Upper lobe of left lung (tissue), 4 donors: ENCODE results near the gene ARAP2.

Experiments
- EP300 ChIP-seq, 4 donors: sonication (generic); formaldehyde crosslinking; IDR thresholded peaks; one replicate each; pipeline ENCODE4 v1.5.1; 2017; ENCODE audit warnings: antibody characterized with exemption in 4 of 4, control low read depth in 2 of 4
- POLR2A ChIP-seq, 4 donors: fragments of 450-650 bp; IDR thresholded peaks; one replicate each; pipeline ENCODE4 v1.5.1; 2016 to 2017; ENCODE audit warnings: antibody characterized with exemption in 4 of 4, mild to moderate bottlenecking in 2 of 4
- POLR2AphosphoS5 ChIP-seq, 2 donors: sonication (generic); formaldehyde crosslinking; IDR thresholded peaks; one replicate each; pipeline ENCODE4 v1.5.1; 2017; ENCODE audit warnings: antibody characterized with exemption in 2 of 2
- TF ChIP-seq, protein P1 (sequence below), 6 experiments: fragments of 450-650 bp in 4 of 6; fragments of 200-600 bp in 2 of 6; sonication (generic) in 2 of 6; IDR thresholded peaks; one replicate each; pipeline ENCODE4 v1.5.1; 2016 to 2019; ENCODE audit warnings: antibody characterized with exemption in 6 of 6

DNA sequence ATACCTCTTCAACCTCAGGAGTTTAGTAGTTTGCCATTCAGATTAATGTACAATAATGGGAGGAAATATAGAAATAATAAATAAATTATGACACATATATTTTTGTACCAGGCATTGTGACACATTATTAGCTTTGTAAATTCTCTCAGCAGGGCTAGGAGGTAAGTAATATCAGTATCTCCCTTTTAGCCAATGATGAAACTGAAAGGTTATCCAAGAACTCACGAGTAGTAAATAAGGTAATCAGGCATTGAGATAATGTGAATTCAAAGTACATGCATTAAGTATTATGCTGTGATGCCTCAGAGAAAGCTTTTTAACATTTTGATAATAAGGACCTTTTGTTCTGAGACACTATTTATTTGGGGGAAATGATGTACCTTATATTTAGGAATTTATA, 5.3 kb upstream of the ARAP2 start:
- TF ChIP-seq POLR2A (IDR thresholded peaks at IDR 0.05), result no peak
- TF ChIP-seq, protein P1, sequence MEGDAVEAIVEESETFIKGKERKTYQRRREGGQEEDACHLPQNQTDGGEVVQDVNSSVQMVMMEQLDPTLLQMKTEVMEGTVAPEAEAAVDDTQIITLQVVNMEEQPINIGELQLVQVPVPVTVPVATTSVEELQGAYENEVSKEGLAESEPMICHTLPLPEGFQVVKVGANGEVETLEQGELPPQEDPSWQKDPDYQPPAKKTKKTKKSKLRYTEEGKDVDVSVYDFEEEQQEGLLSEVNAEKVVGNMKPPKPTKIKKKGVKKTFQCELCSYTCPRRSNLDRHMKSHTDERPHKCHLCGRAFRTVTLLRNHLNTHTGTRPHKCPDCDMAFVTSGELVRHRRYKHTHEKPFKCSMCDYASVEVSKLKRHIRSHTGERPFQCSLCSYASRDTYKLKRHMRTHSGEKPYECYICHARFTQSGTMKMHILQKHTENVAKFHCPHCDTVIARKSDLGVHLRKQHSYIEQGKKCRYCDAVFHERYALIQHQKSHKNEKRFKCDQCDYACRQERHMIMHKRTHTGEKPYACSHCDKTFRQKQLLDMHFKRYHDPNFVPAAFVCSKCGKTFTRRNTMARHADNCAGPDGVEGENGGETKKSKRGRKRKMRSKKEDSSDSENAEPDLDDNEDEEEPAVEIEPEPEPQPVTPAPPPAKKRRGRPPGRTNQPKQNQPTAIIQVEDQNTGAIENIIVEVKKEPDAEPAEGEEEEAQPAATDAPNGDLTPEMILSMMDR (IDR thresholded peaks at IDR 0.05), result no peak
- TF ChIP-seq POLR2AphosphoS5 (IDR thresholded peaks at IDR 0.05), result no peak
- TF ChIP-seq EP300 (IDR thresholded peaks at IDR 0.05), result no peak
